PC-3 (cell line): ENCODE results near the gene TPST2. TPM values are rescaled to one million over a fixed set of nuclear protein-coding genes. Genes with fewer than 3 reads are reported as not detected.

Source experiments
- ATAC-seq: fragments of 200-7000 bp; cut with Tn5 transposase; 2 replicates; pipeline ENCODE4 v1.9.1; 2020; ENCODE audit warnings: mild to moderate bottlenecking, moderate library complexity
- BruUV-seq: library from RNA; stranded (reverse); fragments of 400-500 nt; replicated peaks from 2 replicates; lab custom pipeline; 2021; lab: Mats Ljungman, UMichigan
- CTCF ChIA-PET: fragments of 300-600 bp; sonication (Branson Sonifier 250); formaldehyde crosslinking; loops from one replicate; lab custom pipeline; 2022; ENCODE audit warnings: antibody characterized with exemption; lab: Charles Lee
- POLR2A ChIA-PET: fragments of 300-600 bp; sonication (Branson Sonifier 250); formaldehyde crosslinking; loops from one replicate; lab custom pipeline; 2022; ENCODE audit warnings: antibody characterized with exemption; ENCODE audit not compliant: unreplicated experiment; lab: Charles Lee
- DNase-seq: peaks from one replicate; pipeline ENCODE4 v3.0.0-alpha.2; 2015
- H2AFZ ChIP-seq: fragments of 300-600 bp; sonication (generic); 2 replicates; pipeline ENCODE4 v1.6.0; 2016; ENCODE audit warnings: antibody characterized with exemption, low read length
- H3F3A ChIP-seq: fragments of 300-600 bp; sonication (generic); one replicate; pipeline ENCODE4 v1.6.0; 2017; ENCODE audit warnings: antibody characterized with exemption, low read length, control low read depth, mild to moderate bottlenecking; ENCODE audit not compliant: unreplicated experiment
- H3K27ac ChIP-seq: fragments of 300-600 bp; sonication (generic); 2 replicates; pipeline ENCODE4 v1.5.1; 2016; ENCODE audit warnings: mild to moderate bottlenecking, low read length
- H3K27me3 ChIP-seq: fragments of 300-600 bp; sonication (generic); 2 replicates; pipeline ENCODE4 v1.6.1; 2016; ENCODE audit warnings: low read length, mixed read lengths
- H3K36me3 ChIP-seq: fragments of 300-600 bp; sonication (generic); 2 replicates; pipeline ENCODE4 v1.6.1; 2016; ENCODE audit warnings: low read depth, mixed run types, low read length, mixed read lengths
- H3K4me1 ChIP-seq: fragments of 300-600 bp; sonication (generic); 2 replicates; pipeline ENCODE4 v1.5.1; 2016; ENCODE audit warnings: low read length; ENCODE audit not compliant: insufficient read depth
- H3K4me2 ChIP-seq: fragments of 300-600 bp; sonication (generic); 2 replicates; pipeline ENCODE4 v1.6.0; 2016; ENCODE audit warnings: low read length
- H3K4me3 ChIP-seq: fragments of 300-600 bp; sonication (generic); 2 replicates; pipeline ENCODE4 v1.5.1; 2016; ENCODE audit warnings: mild to moderate bottlenecking, low read length, mixed read lengths
- H3K79me2 ChIP-seq: fragments of 300-600 bp; sonication (generic); 2 replicates; pipeline ENCODE4 v1.6.1; 2017; ENCODE audit warnings: low read length, mixed read lengths
- H3K9ac ChIP-seq: fragments of 300-600 bp; sonication (generic); 2 replicates; pipeline ENCODE4 v1.6.0; 2016; ENCODE audit warnings: mild to moderate bottlenecking, low read length
- H3K9me2 ChIP-seq: fragments of 300-600 bp; sonication (generic); replicated peaks from 2 replicates; pipeline ENCODE4 v1.6.1; 2016; ENCODE audit warnings: mixed run types, low read length, mixed read lengths
- H3K9me3 ChIP-seq: fragments of 300-600 bp; sonication (generic); 2 replicates; pipeline ENCODE4 v1.6.1; 2016; ENCODE audit warnings: low read length, mixed read lengths
- H4K20me1 ChIP-seq: fragments of 300-600 bp; sonication (generic); 2 replicates; pipeline ENCODE4 v1.6.1; 2016; ENCODE audit warnings: low read length, mixed read lengths
- EZH2 ChIP-seq: fragments of 300-600 bp; sonication (generic); IDR thresholded peaks from one replicate; pipeline ENCODE4 v1.6.1; 2017; ENCODE audit warnings: antibody characterized with exemption, mild to moderate bottlenecking, low read length; ENCODE audit not compliant: unreplicated experiment
- EZH2phosphoT487 ChIP-seq: fragments of 300-600 bp; sonication (generic); IDR thresholded peaks from 2 replicates; pipeline ENCODE4 v1.6.1; 2018; ENCODE audit warnings: mild to moderate bottlenecking, antibody characterized with exemption, low read length, borderline replicate concordance
- intact Hi-C: fragments of 100-400 bp; cut with micrococcal nuclease; formaldehyde crosslinking; loops from 2 replicates; pipeline ENCODE4 v1.9.0; 2023
- total RNA-seq: library from RNA; depleted of rRNA; stranded (reverse); fragments of >200 nt; gene quantifications from 2 replicates; pipeline ENCODE4 v1.2.3, GENCODE V29; 2014
- TF ChIP-seq, protein P1 (sequence below): fragments of 300-600 bp; sonication (generic); conservative IDR thresholded peaks from 2 replicates; pipeline ENCODE4 v1.5.1; 2017; ENCODE audit warnings: antibody characterized with exemption, low read depth, mild to moderate bottlenecking, low read length

The TPST2 gene
- total RNA-seq, 1 experiment from 2014 or later, result 8.1 TPM

DNA sequence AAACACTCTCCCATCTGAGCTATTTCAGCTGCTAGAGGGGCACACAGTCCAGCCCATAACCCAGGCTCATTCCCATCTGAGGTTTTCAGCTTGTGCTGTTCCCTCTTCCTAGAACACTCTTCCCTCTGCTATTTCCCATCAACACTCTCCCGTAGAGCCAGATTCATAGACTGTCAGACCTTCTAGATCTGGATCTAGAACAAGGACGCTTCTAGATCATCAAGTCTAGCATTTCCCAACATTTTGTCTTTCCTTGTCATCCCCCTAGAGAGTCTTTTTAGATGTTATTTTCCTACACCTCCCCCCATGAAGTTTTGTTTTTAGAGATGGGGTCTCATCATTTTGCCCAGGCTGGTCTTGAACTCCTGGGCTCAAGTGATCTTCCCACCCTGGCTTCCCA lies 45.2 kb upstream of the TPST2 start:
- Histone ChIP-seq H3K4me1 (no peaks in the 10 kb centered on the region), H3K4me3 (no peak overlapping the region), H3K27ac (no peak overlapping the region), H3K27me3 (peaks cover 12% of the 10 kb centered on the region; the same call in 1 of the 2 replicates), H3K79me2 (no peaks in the 10 kb centered on the region), H4K20me1 (no peaks in the 10 kb centered on the region), H3K9ac (no peak overlapping the region), H2AFZ (no peak overlapping the region), H3K36me3 (no peaks in the 10 kb centered on the region), H3K4me2 (no peak overlapping the region), H3K9me2 (no peaks in the 10 kb centered on the region), H3F3A (no peaks in the 10 kb centered on the region), H3K9me3 (no peaks in the 10 kb centered on the region)
- ChIA-PET POLR2A (no interaction called here), CTCF (no interaction called here)
- TF ChIP-seq EZH2phosphoT487 (no peak), EZH2 (no peak)
- TF ChIP-seq, protein P1, sequence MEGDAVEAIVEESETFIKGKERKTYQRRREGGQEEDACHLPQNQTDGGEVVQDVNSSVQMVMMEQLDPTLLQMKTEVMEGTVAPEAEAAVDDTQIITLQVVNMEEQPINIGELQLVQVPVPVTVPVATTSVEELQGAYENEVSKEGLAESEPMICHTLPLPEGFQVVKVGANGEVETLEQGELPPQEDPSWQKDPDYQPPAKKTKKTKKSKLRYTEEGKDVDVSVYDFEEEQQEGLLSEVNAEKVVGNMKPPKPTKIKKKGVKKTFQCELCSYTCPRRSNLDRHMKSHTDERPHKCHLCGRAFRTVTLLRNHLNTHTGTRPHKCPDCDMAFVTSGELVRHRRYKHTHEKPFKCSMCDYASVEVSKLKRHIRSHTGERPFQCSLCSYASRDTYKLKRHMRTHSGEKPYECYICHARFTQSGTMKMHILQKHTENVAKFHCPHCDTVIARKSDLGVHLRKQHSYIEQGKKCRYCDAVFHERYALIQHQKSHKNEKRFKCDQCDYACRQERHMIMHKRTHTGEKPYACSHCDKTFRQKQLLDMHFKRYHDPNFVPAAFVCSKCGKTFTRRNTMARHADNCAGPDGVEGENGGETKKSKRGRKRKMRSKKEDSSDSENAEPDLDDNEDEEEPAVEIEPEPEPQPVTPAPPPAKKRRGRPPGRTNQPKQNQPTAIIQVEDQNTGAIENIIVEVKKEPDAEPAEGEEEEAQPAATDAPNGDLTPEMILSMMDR, result no peak
- DNase-seq (no peak), ATAC-seq (no peak)
- no TSS peak for BruUV-seq
- intact Hi-C loops, result no loop called here

GRCh38 chr22:26634189-26634588 lies 44.3 kb upstream of the TPST2 start:
- CTCF ChIA-PET, result no interaction called here
- Histone ChIP-seq H3K9me3 (no peaks in the 10 kb centered on the region), H4K20me1 (no peaks in the 10 kb centered on the region), H3K4me1 (no peaks in the 10 kb centered on the region), H3K27me3 (peaks cover 6% of the 10 kb centered on the region; the same call in 1 of the 2 replicates), H3K79me2 (no peaks in the 10 kb centered on the region), H3K9ac (no peak overlapping the region), H3K4me3 (no peak overlapping the region), H3K27ac (no peak overlapping the region), H3K4me2 (no peak overlapping the region), H2AFZ (no peak overlapping the region), H3K36me3 (no peaks in the 10 kb centered on the region), H3F3A (no peaks in the 10 kb centered on the region), H3K9me2 (no peaks in the 10 kb centered on the region)
- TF ChIP-seq, protein P1, result no peak
- no peak for TF ChIP-seq EZH2
- TF ChIP-seq EZH2phosphoT487, result no peak
- DNase-seq, result no peak
- no TSS peak for BruUV-seq
- intact Hi-C loops, result no loop called here
- no peak for ATAC-seq
- POLR2A ChIA-PET, result no interaction called here

DNA sequence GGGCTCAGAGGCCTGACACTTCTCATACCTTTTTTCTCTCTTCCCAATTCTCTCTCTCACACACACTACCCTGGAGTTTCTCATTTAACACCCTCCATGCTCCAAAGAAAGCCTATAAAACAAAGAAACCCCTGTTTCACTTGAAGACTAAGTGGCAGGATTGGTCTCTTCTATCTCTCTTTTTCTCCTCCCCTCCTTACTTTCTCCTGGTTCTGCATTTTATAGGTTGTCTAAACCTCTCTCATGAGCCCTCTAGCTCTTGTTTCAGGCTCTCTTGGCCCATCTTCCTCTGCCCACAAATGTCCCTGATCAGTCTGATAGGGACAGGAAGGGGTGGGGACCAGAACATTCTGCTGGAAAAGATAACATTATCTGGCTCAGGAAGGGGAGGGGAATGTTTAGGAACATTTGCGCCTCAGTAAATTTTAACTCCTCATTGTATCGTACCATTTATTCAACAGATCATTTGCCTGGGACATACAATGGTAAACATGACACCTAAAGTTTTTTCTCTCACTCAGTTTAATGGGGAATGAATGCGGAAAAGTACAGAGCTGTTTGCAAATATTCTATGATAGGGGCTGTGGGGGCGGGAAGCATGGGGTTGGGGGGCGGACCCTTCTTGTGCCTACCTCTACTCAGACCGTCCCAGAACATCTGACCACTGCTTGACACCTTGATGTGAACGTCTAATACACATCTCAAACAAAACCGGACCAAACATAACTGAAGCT lies 42.7 kb upstream of the TPST2 start:
- no TSS peak for BruUV-seq
- no peaks in the 10 kb centered on the region for H3K27me3 ChIP-seq
- no peak overlapping the region for H3K9ac ChIP-seq
- ChIA-PET CTCF (no interaction called here), POLR2A (interaction anchor here (0.6 kb wide), 1 partner anchor 48 kb away, joined by 3 read pairs; no protein-coding TSS in a partner anchor)
- no peaks in the 10 kb centered on the region for H3F3A ChIP-seq
- no peaks in the 10 kb centered on the region for H3K9me2 ChIP-seq
- H3K27ac ChIP-seq, result no peak overlapping the region
- intact Hi-C loops, result no loop called here
- DNase-seq, result no peak
- no peaks in the 10 kb centered on the region for H3K9me3 ChIP-seq
- no peaks in the 10 kb centered on the region for H4K20me1 ChIP-seq
- no peak for ATAC-seq
- H2AFZ ChIP-seq, result no peak overlapping the region
- H3K4me2 ChIP-seq, result no peak overlapping the region
- TF ChIP-seq, protein P1, result no peak
- TF ChIP-seq EZH2 (no peak), EZH2phosphoT487 (no peak)
- H3K4me3 ChIP-seq, result no peak overlapping the region
- no peaks in the 10 kb centered on the region for H3K79me2 ChIP-seq
- no peaks in the 10 kb centered on the region for H3K4me1 ChIP-seq
- H3K36me3 ChIP-seq, result no peaks in the 10 kb centered on the region
